ENCODE data around the gene CXCR4. TPM values are rescaled to one million over a fixed set of nuclear protein-coding genes. Genes with fewer than 3 reads are reported as not detected.
A peak's percentile ranks its signal among the peaks of the same experiment; 100 is the strongest.
"Not testable (repeated sequence)": the region's sequence is repeated elsewhere in the genome, so short reads cannot be mapped to it uniquely, and the experiment has no call there.

The CXCR4 gene
- polyA plus RNA-seq, 10 donors = 28.9 to 47.9 (median 34.0) TPM

DNA sequence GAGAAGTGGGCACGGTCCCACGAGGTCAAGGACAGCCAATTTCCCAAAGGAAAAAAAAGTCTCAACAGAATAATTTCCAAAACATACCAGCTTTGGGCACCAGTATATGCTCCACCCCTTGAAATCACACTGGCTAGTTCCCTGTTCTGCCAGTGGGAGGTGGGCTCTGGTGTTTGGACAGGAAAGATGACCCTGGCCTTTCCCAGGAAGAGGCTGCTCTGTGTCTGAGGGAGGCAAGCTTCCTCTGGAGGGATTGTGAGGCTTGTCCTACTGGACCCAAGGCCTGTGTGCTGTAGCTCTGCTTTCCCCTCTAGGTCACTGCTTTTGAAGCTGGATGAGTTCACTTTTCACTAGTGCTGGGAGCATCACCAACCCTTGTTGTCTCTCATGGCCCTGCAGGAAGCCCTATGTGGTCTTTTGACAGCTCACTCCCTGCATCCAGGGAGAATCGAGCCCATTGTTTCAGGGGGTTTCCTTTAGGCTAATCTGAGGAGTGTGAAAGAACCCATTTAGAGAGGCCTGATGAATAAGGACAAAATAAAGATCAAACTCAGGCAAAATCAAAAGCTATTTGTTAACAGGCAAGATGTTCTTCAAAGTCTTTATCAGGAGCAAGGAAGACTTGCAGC is 36.3 kb downstream of the CXCR4 start:
- DNase-seq = no peak

DNA sequence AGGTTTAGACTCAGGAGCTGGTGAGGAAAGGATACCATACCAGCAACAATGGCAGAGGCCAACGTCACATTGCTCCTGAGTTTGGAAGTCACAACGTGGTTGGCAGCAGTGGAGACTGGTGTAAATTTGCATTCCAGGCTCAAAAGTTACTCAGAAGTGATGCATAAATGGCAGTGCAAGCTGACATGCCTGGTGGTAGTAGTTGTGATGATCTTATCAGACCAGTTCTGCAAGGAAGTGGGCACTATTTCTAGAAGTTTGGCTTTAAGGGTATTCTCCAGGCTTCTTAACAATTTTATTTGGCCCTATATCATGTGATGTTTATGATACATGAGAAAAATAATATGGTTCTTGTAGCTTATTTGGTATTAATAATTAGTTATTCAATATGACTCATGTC is 37.8 kb downstream of the CXCR4 start:
- DNase-seq = no peak

DNA sequence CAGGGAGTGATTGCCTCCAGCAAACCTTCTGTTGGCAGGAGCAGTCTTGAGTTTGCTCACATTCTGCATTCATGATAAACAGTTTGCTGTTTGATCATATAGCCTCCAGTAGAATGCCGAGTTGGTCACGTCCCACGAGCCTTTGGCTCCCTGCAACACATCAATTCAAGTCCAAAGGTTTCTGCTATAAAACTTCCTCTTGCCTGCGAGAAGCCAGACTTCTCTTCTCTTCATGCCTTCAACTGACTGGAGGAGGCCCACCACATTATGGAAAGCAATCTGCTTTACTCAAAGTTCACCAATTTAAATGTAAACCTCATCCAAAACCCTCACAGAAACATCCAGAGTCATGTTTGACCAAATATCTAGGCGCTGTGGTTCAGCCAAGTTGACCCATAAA is 40.8 kb downstream of the CXCR4 start:
- no peak for DNase-seq

DNA sequence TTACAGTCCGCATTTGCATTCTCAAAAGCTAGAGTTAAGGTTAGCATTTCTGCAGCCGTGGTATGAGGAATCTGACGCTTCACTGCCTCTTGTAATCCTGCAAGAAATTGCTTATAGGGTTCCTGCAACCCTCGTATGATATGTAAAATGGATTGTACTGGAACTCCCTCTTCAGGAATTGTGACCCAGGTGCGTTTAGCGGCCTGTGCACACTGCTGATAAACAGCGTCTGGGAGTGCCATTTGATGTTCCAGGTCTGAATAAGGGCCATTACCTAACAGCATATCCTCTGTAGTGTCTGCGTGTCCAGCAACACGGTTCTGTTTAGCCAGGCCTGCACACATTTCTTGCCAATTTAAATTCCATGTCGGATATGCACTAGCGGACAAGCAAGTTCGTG is 42.5 kb downstream of the CXCR4 start:
- no peak for DNase-seq

DNA sequence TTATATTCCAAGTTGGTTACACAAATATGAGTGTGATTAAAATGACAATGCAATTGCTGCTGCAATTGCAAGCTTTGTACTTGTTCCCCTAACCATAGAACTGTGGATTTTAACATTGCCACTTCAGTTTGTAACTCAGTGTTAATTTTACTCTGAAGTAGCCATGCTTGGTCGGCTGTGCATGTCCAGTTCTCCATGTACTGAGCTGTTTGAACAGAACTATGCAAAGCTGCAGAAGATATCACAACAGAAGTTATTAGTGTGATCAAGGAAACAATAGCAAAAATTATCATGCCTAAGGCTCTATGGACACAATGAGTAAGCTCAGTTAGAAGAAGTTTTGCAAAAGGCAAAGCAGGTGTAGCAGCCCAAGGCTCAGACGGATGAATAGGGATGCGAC is 45.3 kb downstream of the CXCR4 start:
- DNase-seq = no peak

DNA sequence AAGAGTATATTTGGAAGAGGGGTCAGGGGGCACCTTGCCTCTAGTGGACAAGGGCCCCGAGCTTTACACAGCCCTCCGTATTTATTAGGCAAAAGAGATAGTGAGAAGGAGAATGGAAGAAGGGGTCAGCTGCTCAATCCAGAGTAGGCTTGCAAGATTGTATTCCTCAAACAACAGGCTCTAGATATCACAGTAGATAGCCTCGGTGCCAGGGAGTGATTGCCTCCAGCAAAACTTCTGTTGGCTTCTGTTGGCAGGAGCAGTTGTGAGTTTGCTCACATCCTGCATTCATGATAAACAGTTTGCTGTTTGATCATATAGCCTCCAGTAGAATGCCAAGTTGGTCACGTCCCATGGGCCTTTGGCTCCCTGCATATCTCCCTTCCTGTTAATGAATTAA is 46.1 kb downstream of the CXCR4 start:
- DNase-seq = not testable (repeated sequence)

DNA sequence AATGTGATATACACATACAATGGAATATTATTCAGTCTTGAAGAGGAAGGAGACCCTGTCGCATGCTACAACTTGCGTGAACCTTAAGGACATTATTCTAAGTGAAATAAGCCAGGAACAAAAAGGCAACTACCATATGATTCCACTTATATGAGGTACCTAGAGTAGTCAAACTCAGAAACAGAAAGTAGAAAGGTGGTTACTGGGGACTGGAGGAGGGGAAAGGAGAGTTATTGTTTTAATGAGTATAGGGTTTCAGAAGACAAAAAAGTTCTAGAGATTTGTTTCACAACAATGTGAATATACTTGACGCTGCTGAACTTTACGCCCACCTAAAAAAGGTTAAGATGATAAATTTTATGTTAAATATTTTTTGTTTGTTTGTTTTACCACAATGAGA is 47.0 kb downstream of the CXCR4 start:
- DNase-seq = no peak

DNA sequence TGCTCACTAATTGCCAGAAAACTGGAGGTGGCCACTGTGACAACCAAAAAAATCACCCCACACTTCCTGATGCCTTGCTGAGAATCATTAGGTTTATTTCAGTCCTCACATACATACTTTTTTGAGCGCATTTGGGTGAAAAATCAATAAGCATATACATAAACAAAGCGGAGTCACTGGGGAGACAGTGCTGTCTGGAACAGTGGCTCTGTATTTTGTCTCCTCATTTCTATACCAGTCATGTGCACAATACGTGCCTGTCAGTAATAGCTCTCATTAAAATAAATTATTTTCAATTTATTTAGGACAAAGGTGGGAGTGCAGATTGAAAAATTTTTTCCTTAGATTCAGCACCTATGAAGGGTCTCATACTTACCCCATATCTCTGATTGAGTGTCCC is 48.2 kb downstream of the CXCR4 start:
- DNase-seq = no peak

DNA sequence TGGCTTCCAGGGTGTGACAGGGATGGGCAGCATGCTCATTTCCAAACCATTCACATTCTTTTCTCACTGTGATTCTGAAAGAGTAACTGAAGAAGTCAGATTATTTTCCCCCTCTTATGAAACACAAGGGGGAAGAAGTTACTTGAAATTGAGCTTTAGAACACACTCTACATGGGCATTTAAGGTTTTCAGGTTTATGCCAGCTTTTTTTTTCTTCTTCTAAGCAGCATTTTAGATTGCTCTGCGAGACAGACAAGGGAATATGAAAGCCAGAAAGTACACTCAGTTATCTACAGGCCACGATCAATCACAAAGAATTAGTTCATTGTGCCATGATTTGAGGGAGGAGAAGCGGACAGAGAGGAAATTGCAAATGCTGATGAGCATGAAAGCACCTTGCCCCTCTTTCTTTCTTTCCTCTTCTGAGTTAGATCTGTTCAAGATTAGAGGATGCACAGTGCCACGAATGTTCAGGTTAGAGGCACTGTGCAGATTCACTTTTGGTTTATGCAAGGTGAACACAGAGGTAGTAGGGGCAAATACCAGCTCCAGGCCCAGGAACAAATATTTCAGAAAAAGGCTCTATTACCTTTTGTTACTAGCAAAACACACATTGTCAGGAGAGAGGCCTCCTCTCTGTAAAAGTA is 49.2 kb downstream of the CXCR4 start:
- DNase-seq = no peak

DNA sequence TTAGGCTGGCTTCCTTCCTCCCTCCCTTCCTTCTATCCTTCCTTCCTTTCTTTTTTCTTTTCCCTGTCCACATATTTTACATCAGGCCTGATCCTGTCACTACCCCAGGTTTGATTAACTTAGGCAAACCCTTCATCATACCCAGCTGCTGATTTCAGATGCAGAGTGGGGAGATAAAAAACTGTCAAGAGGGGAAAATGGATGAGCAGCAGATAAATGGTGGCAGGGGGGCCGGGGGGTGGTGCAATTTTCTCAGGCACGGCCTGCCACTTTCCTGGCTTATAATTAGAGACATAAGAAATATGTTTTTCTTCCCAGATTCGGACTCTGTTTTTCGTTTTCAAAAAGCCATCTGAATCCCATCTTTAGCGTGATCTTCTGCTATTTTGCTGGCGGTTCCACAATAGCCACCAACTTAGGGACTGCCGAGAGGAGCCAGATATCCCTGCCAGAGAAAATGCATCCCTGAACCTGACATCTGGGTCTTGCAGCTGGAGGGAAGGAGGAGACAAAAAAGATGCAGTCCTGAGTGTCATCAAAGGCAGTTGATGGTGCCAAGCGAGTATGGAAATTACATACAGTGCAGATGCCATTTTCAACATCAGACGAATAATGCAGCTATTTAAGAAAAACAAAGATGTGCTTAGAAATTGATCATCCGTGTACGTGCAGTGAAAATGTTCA is 49.9 kb downstream of the CXCR4 start:
- DNase-seq = peak in 1 of 3 donors; percentile 39

DNA sequence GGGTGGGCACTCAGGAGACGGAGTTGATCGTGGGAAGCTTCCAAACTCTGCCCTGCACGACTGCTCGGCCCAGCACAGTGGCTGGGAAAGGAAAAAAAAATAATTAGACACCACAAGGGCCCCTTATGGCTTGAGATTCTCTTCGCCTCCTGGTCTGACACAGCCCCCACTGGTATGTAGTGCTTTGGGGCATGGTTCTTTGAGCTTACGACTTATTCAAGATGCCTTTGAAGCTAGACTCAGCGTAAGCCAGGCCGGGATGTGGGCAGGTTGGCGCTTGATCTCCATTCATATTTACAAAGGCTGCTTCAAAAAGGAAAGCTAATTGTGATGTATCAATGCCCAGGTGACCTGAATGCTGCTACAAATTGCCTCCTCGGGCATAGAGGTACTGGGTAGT is 50.5 kb downstream of the CXCR4 start:
- DNase-seq = no peak

DNA sequence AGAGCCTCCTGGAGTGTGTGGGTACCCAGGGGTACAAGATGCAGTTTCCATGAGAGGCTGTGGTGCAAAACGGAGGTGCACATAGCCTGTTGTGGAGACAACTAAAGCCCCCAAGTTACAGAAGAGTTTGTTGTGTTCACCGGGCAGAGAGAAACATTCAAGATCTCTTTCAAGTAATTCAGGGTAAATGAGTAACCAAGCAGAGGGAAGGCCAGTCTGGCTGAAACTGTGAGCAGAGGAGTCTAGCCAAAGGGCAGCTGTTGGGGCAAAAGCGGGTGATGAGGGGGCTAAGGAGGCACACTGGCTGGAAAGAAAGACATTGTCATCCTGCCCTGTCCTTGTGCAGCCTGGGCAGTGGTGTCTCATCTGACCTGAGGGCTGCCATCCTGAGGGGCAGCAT is 52.0 kb downstream of the CXCR4 start:
- DNase-seq = no peak

DNA sequence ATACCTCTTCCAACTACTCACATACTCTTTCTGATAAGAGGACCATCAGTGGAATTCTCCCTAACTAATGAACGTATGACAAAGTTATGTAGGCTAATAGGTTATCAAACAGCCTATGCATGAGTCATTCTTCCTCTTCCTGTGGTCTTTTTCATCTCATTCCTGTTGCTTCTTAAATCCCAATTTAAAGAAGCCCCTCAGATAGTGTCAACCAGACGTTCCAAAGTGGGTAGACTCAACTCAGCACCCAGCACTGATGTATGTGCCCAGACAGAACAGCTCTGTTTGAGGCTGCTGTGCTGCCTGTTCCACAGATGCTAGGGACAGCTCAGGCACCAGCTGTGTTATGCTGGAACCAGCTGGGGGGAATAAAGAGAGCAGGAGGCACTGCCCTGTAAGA is 52.6 kb downstream of the CXCR4 start:
- no peak for DNase-seq

Other genes starting within 250 kb of the CXCR4 start
- gene MCM6, start 241.7 kb downstream of the CXCR4 start, polyA plus RNA-seq (ENCODE audit: insufficient read length in 10 of 10) = 10 to 100 TPM; 22.0 to 40.5 (median 26.3) TPM
- gene DARS1, start 132.5 kb downstream of the CXCR4 start, polyA plus RNA-seq (ENCODE audit: insufficient read length in 10 of 10) = 100 to 1,000 TPM in 5 of 10 donors, 10 to 100 TPM in 5; 76.2 to 118 (median 101) TPM